ENCODE data around the gene ADAMTS14. TPM values are rescaled to one million over a fixed set of nuclear protein-coding genes. Genes with fewer than 3 reads are reported as not detected.
A peak's percentile ranks its signal among the peaks of the same experiment; 100 is the strongest.

Gene ADAMTS14
- total and polyA plus RNA-seq, 11 donors: 0.11 to 3.8 (median 0.37) TPM; not detected in 1

- Histone ChIP-seq H3K27ac (no peak overlapping the region), H3K4me3 (no peak overlapping the region), H3K27me3 (no peaks in the 10 kb centered on the region), H3K36me3 (no peaks in the 10 kb centered on the region), H3K4me1 (peaks cover 0 to 24% (median 4%) of the 10 kb centered on the region in 12 donors), H3K9me3 (no peaks in the 10 kb centered on the region)
- no peak for ATAC-seq
- 88 to 92% (median 88%) methylated on average over 4 of the region's 4 CpGs for WGBS, 4 donors
- TF ChIP-seq POLR2A (IDR thresholded peaks at IDR 0.05): no peak
- no peak for TF ChIP-seq CTCF (IDR thresholded peaks at IDR 0.05)
- intact Hi-C loops (cut with DNase I): no loop called here
- no peak for DNase-seq
Measured at GRCh38 chr10:70714245-70714644, 41.9 kb downstream of the ADAMTS14 start.

GRCh38 chr10:70714951-70715350, 42.6 kb downstream of the ADAMTS14 start:
- no peak for DNase-seq
- 66 to 74% (median 68%) methylated on average over 2 of the region's 2 CpGs for WGBS, 4 donors

DNA sequence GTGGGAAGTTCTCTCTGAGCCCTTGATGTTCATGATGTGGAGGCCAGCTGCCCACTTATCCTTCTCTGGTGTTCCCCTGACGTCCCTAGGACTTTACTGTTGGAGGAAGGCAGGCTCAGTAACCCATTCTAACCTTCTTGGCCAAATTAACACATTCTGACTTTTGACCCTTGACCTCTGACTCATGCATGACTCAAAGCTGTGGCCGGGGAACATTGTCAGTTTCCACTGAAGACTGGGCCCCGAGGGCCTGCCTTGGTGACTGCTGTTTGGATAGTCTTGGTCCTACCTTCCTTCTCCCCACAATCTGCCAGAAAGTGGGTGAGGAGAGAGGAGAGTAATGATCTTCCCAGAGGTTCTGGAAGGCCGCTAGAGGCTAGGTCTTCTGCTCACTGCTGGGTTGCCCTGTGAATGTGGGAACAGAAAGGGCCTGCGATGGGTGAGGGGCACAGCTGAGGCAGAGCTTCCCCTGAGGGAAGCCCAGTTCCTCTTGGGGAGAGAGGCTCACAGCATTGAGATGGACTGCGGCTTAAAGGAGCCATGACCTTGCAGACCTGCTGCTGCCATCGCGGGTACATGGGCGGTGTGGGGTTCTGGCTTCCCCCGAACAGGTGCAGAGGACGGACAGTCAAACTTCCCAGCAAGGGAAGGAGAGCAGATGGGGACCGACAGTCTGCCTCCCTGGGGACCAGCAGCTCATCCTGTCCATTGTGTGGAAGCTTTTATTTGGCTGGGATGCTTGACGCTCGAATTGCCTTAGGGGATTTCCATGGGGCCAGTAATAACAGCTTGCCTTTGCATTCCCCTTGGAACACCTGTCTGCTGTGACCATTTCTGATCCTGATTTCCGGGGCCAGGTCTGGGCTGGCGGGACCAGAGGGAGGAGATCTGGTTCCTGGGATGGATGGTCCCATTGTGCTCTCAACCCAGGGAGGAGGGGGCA, 43.8 kb downstream of the ADAMTS14 start:
- Histone ChIP-seq H3K36me3 (no peaks in the 10 kb centered on the region), H3K9me3 (no peaks in the 10 kb centered on the region), H3K4me1 (peaks cover 0 to 24% (median 4%) of the 10 kb centered on the region in 12 donors), H3K4me3 (no peak overlapping the region), H3K27ac (peak overlapping the region in 1 of 12 donors; percentile 51), H3K27me3 (no peaks in the 10 kb centered on the region)
- TF ChIP-seq CTCF (IDR thresholded peaks at IDR 0.05): no peak
- TF ChIP-seq POLR2A (IDR thresholded peaks at IDR 0.05): no peak
- DNase-seq: peak in 2 of 5 donors; percentile 24 to 26
- WGBS, 4 donors: 62 to 68% (median 66%) methylated on average over 8 to 16 of the region's 16 CpGs
- intact Hi-C loops (cut with DNase I): no loop called here
- peak in 2 of 4 donors; percentile 49 to 60 for ATAC-seq

More at GRCh38 chr10:70714951-70715350, 42.6 kb downstream of the ADAMTS14 start:
- no peaks in the 10 kb centered on the region for H3K9me3 ChIP-seq
- no peaks in the 10 kb centered on the region for H3K27me3 ChIP-seq
- no peak for ATAC-seq
- H3K27ac ChIP-seq: no peak overlapping the region
- peaks cover 0 to 24% (median 4%) of the 10 kb centered on the region in 12 donors for H3K4me1 ChIP-seq
- H3K4me3 ChIP-seq: no peak overlapping the region
- intact Hi-C loops (cut with DNase I): no loop called here
- no peaks in the 10 kb centered on the region for H3K36me3 ChIP-seq
- no peak for TF ChIP-seq CTCF (IDR thresholded peaks at IDR 0.05)
- TF ChIP-seq POLR2A (IDR thresholded peaks at IDR 0.05): no peak

- Histone ChIP-seq H3K9me3 (no peaks in the 10 kb centered on the region), H3K27me3 (no peaks in the 10 kb centered on the region), H3K4me3 (no peak overlapping the region), H3K36me3 (no peaks in the 10 kb centered on the region), H3K4me1 (peaks cover 0 to 7% (median 0%) of the 10 kb centered on the region in 12 donors), H3K27ac (no peak overlapping the region)
- intact Hi-C loops (cut with DNase I): no loop called here
- TF ChIP-seq POLR2A (IDR thresholded peaks at IDR 0.05) (no peak), CTCF (IDR thresholded peaks at IDR 0.05) (no peak)
- DNase-seq (no peak), ATAC-seq (no peak)
- 95 to 98% (median 96%) methylated on average over 4 of the region's 4 CpGs for WGBS, 4 donors
Measured at GRCh38 chr10:70722820-70723424, 50.6 kb downstream of the ADAMTS14 start.
